Glutamatergic neuron (in vitro differentiated cells): ENCODE results near the gene SMAD2. TPM values are rescaled to one million over a fixed set of nuclear protein-coding genes. Genes with fewer than 3 reads are reported as not detected.

Experiments
- DNase-seq: peaks from one replicate; pipeline ENCODE4 v3.0.0; 2022
- H3K27ac Mint-ChIP-seq: one replicate; pipeline ENCODE4 v1.8.0; 2020; ENCODE audit warnings: mild to moderate bottlenecking, mixed read lengths, inconsistent platforms; ENCODE audit not compliant: unreplicated experiment
- H3K27me3 Mint-ChIP-seq: one replicate; pipeline ENCODE4 v1.8.0; 2020; ENCODE audit warnings: mild to moderate bottlenecking, moderate library complexity, mixed read lengths, inconsistent platforms; ENCODE audit not compliant: unreplicated experiment
- H3K36me3 Mint-ChIP-seq: one replicate; pipeline ENCODE4 v1.8.0; 2020; ENCODE audit warnings: mild to moderate bottlenecking, mixed read lengths, inconsistent platforms; ENCODE audit not compliant: unreplicated experiment
- H3K4me1 Mint-ChIP-seq: one replicate; pipeline ENCODE4 v1.8.0; 2020; ENCODE audit warnings: mild to moderate bottlenecking, low read depth, mixed read lengths, inconsistent platforms; ENCODE audit not compliant: unreplicated experiment
- H3K4me3 Mint-ChIP-seq: one replicate; pipeline ENCODE4 v1.8.0; 2020; ENCODE audit warnings: mild to moderate bottlenecking, mixed read lengths, inconsistent platforms; ENCODE audit not compliant: unreplicated experiment
- H3K9me3 Mint-ChIP-seq: one replicate; pipeline ENCODE4 v1.8.0; 2020; ENCODE audit warnings: mild to moderate bottlenecking, moderate library complexity, mixed read lengths, inconsistent platforms; ENCODE audit not compliant: unreplicated experiment
- total RNA-seq: library from RNA; stranded (reverse); fragmentation: NEBNext Ultra II Directional; extraction: Animal tissue kit (Norgen Biotek cat#: 25700); gene quantifications from one replicate; pipeline ENCODE4 v1.2.1, GENCODE V29; 2021; ENCODE audit not compliant: unreplicated experiment
- TF ChIP-seq, protein P1 (sequence below): fragments of 200-600 bp; sonication (generic); IDR thresholded peaks from one replicate; pipeline ENCODE4 v1.5.0; 2021; ENCODE audit not compliant: partially characterized antibody, unreplicated experiment

SMAD2 gene
- total RNA-seq, 1 donor from 2014 or later: 134 TPM

DNA sequence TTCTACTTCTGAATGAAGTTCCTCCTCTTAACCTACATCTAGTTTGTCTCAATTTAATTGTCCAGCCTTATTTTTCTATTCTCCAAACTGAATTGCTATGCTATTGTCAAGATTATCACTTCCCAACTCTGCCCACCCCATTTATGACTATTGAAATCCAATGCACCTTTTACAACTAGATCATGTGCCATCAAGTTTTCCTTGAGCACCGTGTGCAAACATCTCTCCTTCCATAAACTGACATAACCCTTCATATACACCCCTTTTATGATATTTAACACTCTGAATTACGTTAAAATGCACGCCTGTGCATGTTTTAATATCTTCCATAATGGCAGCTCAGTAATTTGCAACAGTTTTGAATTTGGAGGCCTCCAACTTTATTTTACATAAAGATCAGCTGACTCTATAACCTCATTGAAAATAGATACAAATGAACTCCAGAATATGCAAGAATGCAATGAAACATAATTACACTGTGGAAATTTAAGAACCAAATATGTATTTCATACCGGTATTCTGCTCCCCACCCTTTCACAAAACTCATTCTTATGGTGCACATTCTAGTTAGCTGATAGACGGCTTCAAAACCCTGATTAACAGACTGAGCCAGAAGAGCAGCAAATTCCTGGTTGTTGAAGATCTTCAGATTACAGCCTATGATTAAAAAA lies 85.5 kb downstream of the SMAD2 start:
- Mint-ChIP-seq H3K36me3 (no peaks in the 10 kb centered on the region), H3K27me3 (no peaks in the 10 kb centered on the region), H3K9me3 (no peaks in the 10 kb centered on the region), H3K4me1 (peaks cover 9% of the 10 kb centered on the region), H3K4me3 (no peak overlapping the region), H3K27ac (no peak overlapping the region)
- TF ChIP-seq, protein P1, sequence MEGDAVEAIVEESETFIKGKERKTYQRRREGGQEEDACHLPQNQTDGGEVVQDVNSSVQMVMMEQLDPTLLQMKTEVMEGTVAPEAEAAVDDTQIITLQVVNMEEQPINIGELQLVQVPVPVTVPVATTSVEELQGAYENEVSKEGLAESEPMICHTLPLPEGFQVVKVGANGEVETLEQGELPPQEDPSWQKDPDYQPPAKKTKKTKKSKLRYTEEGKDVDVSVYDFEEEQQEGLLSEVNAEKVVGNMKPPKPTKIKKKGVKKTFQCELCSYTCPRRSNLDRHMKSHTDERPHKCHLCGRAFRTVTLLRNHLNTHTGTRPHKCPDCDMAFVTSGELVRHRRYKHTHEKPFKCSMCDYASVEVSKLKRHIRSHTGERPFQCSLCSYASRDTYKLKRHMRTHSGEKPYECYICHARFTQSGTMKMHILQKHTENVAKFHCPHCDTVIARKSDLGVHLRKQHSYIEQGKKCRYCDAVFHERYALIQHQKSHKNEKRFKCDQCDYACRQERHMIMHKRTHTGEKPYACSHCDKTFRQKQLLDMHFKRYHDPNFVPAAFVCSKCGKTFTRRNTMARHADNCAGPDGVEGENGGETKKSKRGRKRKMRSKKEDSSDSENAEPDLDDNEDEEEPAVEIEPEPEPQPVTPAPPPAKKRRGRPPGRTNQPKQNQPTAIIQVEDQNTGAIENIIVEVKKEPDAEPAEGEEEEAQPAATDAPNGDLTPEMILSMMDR: no peak
- no peak for DNase-seq

DNA sequence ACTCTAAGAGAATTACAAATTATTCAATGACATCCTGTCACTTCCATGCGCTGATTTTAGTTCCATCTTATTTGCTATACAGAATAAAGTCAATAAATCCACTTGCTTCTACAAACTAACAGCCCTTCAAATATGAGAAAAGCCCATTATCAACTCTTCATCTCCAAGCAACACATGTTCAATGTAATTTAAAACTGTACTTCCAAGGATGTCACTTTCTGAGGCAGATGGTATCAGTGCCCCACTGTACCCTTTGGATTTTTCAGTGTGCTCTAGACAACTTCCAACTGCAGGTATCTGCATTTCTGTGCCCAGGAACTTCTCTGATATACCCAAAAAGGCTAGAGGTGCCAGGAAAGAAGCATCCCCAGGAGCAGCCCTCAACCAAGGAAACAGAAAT lies 87.6 kb downstream of the SMAD2 start:
- TF ChIP-seq, protein P1: no peak
- no peak overlapping the region for H3K4me3 Mint-ChIP-seq
- peaks cover 9% of the 10 kb centered on the region for H3K4me1 Mint-ChIP-seq
- no peaks in the 10 kb centered on the region for H3K9me3 Mint-ChIP-seq
- H3K27me3 Mint-ChIP-seq: no peaks in the 10 kb centered on the region
- no peaks in the 10 kb centered on the region for H3K36me3 Mint-ChIP-seq
- H3K27ac Mint-ChIP-seq: peak overlapping the region; percentile 62
- DNase-seq: no peak

GRCh38 chr18:47838396-47838795 lies 92.1 kb downstream of the SMAD2 start:
- no peaks in the 10 kb centered on the region for H3K36me3 Mint-ChIP-seq
- TF ChIP-seq, protein P1: no peak
- H3K9me3 Mint-ChIP-seq: no peaks in the 10 kb centered on the region
- H3K27me3 Mint-ChIP-seq: no peaks in the 10 kb centered on the region
- H3K4me3 Mint-ChIP-seq: no peak overlapping the region
- DNase-seq: no peak
- no peak overlapping the region for H3K27ac Mint-ChIP-seq
- peaks cover 9% of the 10 kb centered on the region for H3K4me1 Mint-ChIP-seq

GRCh38 chr18:47832348-47832747 lies 98.1 kb downstream of the SMAD2 start:
- TF ChIP-seq, protein P1: no peak
- H3K27ac Mint-ChIP-seq: no peak overlapping the region
- peaks cover 2% of the 10 kb centered on the region for H3K27me3 Mint-ChIP-seq
- no peaks in the 10 kb centered on the region for H3K4me1 Mint-ChIP-seq
- H3K9me3 Mint-ChIP-seq: peaks cover 5% of the 10 kb centered on the region
- no peak overlapping the region for H3K4me3 Mint-ChIP-seq
- DNase-seq: no peak
- peaks cover 14% of the 10 kb centered on the region for H3K36me3 Mint-ChIP-seq

GRCh38 chr18:47831351-47831750 lies 99.1 kb downstream of the SMAD2 start:
- H3K36me3 Mint-ChIP-seq: peaks cover 21% of the 10 kb centered on the region
- H3K9me3 Mint-ChIP-seq: peaks cover 9% of the 10 kb centered on the region
- DNase-seq: no peak
- H3K4me1 Mint-ChIP-seq: no peaks in the 10 kb centered on the region
- H3K4me3 Mint-ChIP-seq: no peak overlapping the region
- H3K27me3 Mint-ChIP-seq: peaks cover 2% of the 10 kb centered on the region
- no peak overlapping the region for H3K27ac Mint-ChIP-seq
- TF ChIP-seq, protein P1: no peak
